Liver (tissue), 3 donors: ENCODE measurements around the gene PRKN.

Source experiments
- CTCF ChIP-seq: fragments of 150-350 bp; IDR thresholded peaks from 2 replicates; pipeline ENCODE4 v1.5.1; 2017; ENCODE audit warnings: improper control_type of control experiment, low read depth, low read length; ENCODE audit not compliant: missing input control
- FOXA1 ChIP-seq: IDR thresholded peaks from 2 replicates; pipeline ENCODE4 v1.6.1; 2016; ENCODE audit warnings: antibody characterized with exemption
- FOXA2 ChIP-seq: IDR thresholded peaks from 2 replicates; pipeline ENCODE4 v1.6.1; 2016; ENCODE audit warnings: antibody characterized with exemption
- GABPA ChIP-seq, 2 donors: IDR thresholded peaks in 1 of 2; conservative IDR thresholded peaks in 1 of 2; 2 replicates each; pipeline ENCODE4 v1.6.1; 2016; ENCODE audit warnings: antibody characterized with exemption in 2 of 2, mild to moderate bottlenecking in 1 of 2, moderate library complexity in 1 of 2
- JUND ChIP-seq, 2 donors: IDR thresholded peaks; 2 replicates each; pipeline ENCODE4 v1.6.1; 2016; ENCODE audit warnings: antibody characterized with exemption in 2 of 2
- MAX ChIP-seq: IDR thresholded peaks from 2 replicates; pipeline ENCODE4 v1.6.1; 2016; ENCODE audit warnings: antibody characterized with exemption
- REST ChIP-seq: IDR thresholded peaks from 2 replicates; pipeline ENCODE4 v1.6.1; 2016; ENCODE audit warnings: antibody characterized with exemption, mild to moderate bottlenecking
- TAF1 ChIP-seq: conservative IDR thresholded peaks from 2 replicates; pipeline ENCODE4 v1.6.1; 2016; ENCODE audit warnings: antibody characterized with exemption, mild to moderate bottlenecking
- YY1 ChIP-seq: IDR thresholded peaks from 2 replicates; pipeline ENCODE4 v1.6.1; 2016; ENCODE audit warnings: antibody characterized with exemption, mild to moderate bottlenecking
- ZBTB33 ChIP-seq: IDR thresholded peaks from 2 replicates; pipeline ENCODE4 v1.6.1; 2016; ENCODE audit warnings: antibody characterized with exemption
- donor health status: healthy.
- donor health status: healthy.

GRCh38 chr6:162770955-162771354 is 43.4 kb upstream of the PRKN start:
- no peak for TF ChIP-seq CTCF
- TF ChIP-seq MAX, result no peak
- no peak for TF ChIP-seq GABPA (IDR thresholded peaks at IDR 0.05 in 1 of 2, conservative IDR thresholded peaks at IDR 0.05 in 1 of 2)
- no peak for TF ChIP-seq ZBTB33
- no peak for TF ChIP-seq TAF1
- no peak for TF ChIP-seq FOXA1
- no peak for TF ChIP-seq REST
- TF ChIP-seq FOXA2, result no peak
- TF ChIP-seq YY1, result no peak
- TF ChIP-seq JUND (IDR thresholded peaks at IDR 0.05), result no peak
